GM12878 (cell line): ENCODE data around the gene RASD1. TPM values are rescaled to one million over a fixed set of nuclear protein-coding genes. Genes with fewer than 3 reads are reported as not detected.
A peak's percentile ranks its signal among the peaks of the same experiment; 100 is the strongest.

Source experiments
- ATAC-seq: fragments of 200-7000 bp; cut with Tn5 transposase; 3 replicates; pipeline ENCODE4 v1.9.1; 2020; ENCODE audit warnings: mild to moderate bottlenecking, moderate library complexity
- BruUV-seq: library from RNA; stranded (reverse); fragments of 400-500 nt; replicated peaks from 2 replicates; lab custom pipeline; 2021; lab: Mats Ljungman, UMichigan
- CTCF ChIA-PET: fragments of 300-600 bp; sonication (Branson Sonifier 250); formaldehyde crosslinking; extraction: SDS; loops from one replicate; lab custom pipeline; 2021; ENCODE audit warnings: inconsistent platforms; lab: Yijun Ruan, JAX
- POLR2A ChIA-PET: fragments of 350-600 bp; formaldehyde crosslinking; extraction: SDS; loops from one replicate; lab custom pipeline; 2021; ENCODE audit warnings: inconsistent platforms; lab: Charles Lee
- RAD21 ChIA-PET: fragments of 300-600 bp; sonication (Branson Sonifier 250); formaldehyde crosslinking; loops from one replicate; lab custom pipeline; 2023; ENCODE audit warnings: antibody characterized with exemption; ENCODE audit not compliant: unreplicated experiment; lab: Charles Lee
- SMC1A ChIA-PET: fragments of 300-600 bp; sonication (Branson Sonifier 250); formaldehyde crosslinking; loops from one replicate; lab custom pipeline; 2023; ENCODE audit not compliant: unreplicated experiment, uncharacterized antibody; lab: Charles Lee
- DNase-seq: peaks from one replicate; pipeline ENCODE4 v3.0.0-alpha.2; 2011; ENCODE audit warnings: low read depth, low spot score
- FAIRE-seq: peaks from 3 replicates; lab custom pipeline; 2011; peaks lifted over from hg19 to GRCh38; lab: Jason Lieb, UNC
- H2AFZ ChIP-seq: 2 replicates; pipeline ENCODE4 v1.6.0; 2011; ENCODE audit warnings: low read depth, low read length, control low read depth; ENCODE audit not compliant: control insufficient read depth
- H3K27ac ChIP-seq: 2 replicates; pipeline ENCODE4 v1.5.1; 2011; ENCODE audit warnings: control low read depth; ENCODE audit not compliant: control insufficient read depth, insufficient read depth
- H3K27me3 ChIP-seq, 2 experiments: replicated peaks in 1 of 2; 2 replicates each; pipeline versions ENCODE4 v1.6.0 to v1.6.1; 2011; ENCODE audit warnings: low read length in 1 of 2; ENCODE audit not compliant: control insufficient read depth in 2 of 2, insufficient read depth in 2 of 2
- H3K36me3 ChIP-seq, 2 experiments: 2 replicates each; pipeline ENCODE4 v1.5.1; 2011; ENCODE audit warnings: low read length in 1 of 2; ENCODE audit not compliant: control insufficient read depth in 2 of 2, insufficient read depth in 2 of 2
- H3K4me1 ChIP-seq: 2 replicates; pipeline ENCODE4 v1.6.1; 2011; ENCODE audit warnings: mild to moderate bottlenecking, low read length, moderate library complexity, mixed read lengths; ENCODE audit not compliant: control insufficient read depth, insufficient read depth
- H3K4me2 ChIP-seq: 2 replicates; pipeline ENCODE4 v1.6.0; 2011; ENCODE audit warnings: control low read depth; ENCODE audit not compliant: control insufficient read depth, insufficient read depth
- H3K4me3 ChIP-seq: fragments of 200-600 bp; sonication (generic); 2 replicates; pipeline ENCODE4 v1.5.1; 2016
- H3K79me2 ChIP-seq: 2 replicates; pipeline ENCODE4 v1.6.0; 2011; ENCODE audit warnings: low read length; ENCODE audit not compliant: control insufficient read depth, insufficient read depth
- H3K9ac ChIP-seq: 2 replicates; pipeline ENCODE4 v1.8.0; 2011; ENCODE audit warnings: low read length, control low read depth, mixed read lengths; ENCODE audit not compliant: control insufficient read depth, insufficient read depth
- H3K9me3 ChIP-seq: replicated peaks from 3 replicates; pipeline ENCODE4 v1.5.1; 2011; ENCODE audit warnings: mild to moderate bottlenecking, low read length; ENCODE audit not compliant: control insufficient read depth, insufficient read depth
- H4K20me1 ChIP-seq: 2 replicates; pipeline ENCODE4 v1.6.0; 2011; ENCODE audit not compliant: control insufficient read depth, insufficient read depth
- CHD1 ChIP-seq: IDR thresholded peaks from 2 replicates; pipeline ENCODE4 v1.6.1; 2012; ENCODE audit warnings: low read depth, low read length, improper control_type of control experiment
- FOXK2 ChIP-seq: fragments of 450-650 bp; IDR thresholded peaks from 2 replicates; pipeline ENCODE4 v1.6.1; 2017; ENCODE audit warnings: mild to moderate bottlenecking, moderate library complexity
- HDAC6 ChIP-seq: fragments of 200-600 bp; sonication (generic); IDR thresholded peaks from one replicate; pipeline ENCODE4 v1.8.0; 2017; ENCODE audit warnings: antibody characterized with exemption; ENCODE audit not compliant: unreplicated experiment
- MXI1 ChIP-seq: fragments of 150-350 bp; IDR thresholded peaks from 2 replicates; pipeline ENCODE4 v1.6.1; 2011; ENCODE audit warnings: low read depth, mild to moderate bottlenecking, inconsistent platforms, low read length, improper control_type of control experiment
- NFYA ChIP-seq: IDR thresholded peaks from 2 replicates; pipeline ENCODE4 v1.6.1; 2011; ENCODE audit warnings: low read depth, mild to moderate bottlenecking, low read length, improper control_type of control experiment, borderline replicate concordance
- RBBP5 ChIP-seq: fragments of 200-600 bp; sonication (generic); conservative IDR thresholded peaks from 2 replicates; pipeline ENCODE4 v1.6.1; 2016
- TCF7 ChIP-seq: IDR thresholded peaks from 2 replicates; pipeline ENCODE4 v1.6.1; 2014; ENCODE audit warnings: antibody characterized with exemption, borderline replicate concordance
- WRNIP1 ChIP-seq: IDR thresholded peaks from 2 replicates; pipeline ENCODE4 v1.6.1; 2011; ENCODE audit warnings: low read depth, low read length, improper control_type of control experiment, borderline replicate concordance
- ZNF274 ChIP-seq: IDR thresholded peaks from one replicate; pipeline ENCODE4 v1.8.0; 2011; ENCODE audit not compliant: insufficient read length, insufficient read depth
- ZSCAN29 ChIP-seq: fragments of 450-650 bp; IDR thresholded peaks from 2 replicates; pipeline ENCODE4 v1.6.1; 2017; ENCODE audit warnings: mild to moderate bottlenecking, moderate library complexity
- WGBS: methylation state at CpG from one replicate; pipeline ENCODE4 v1.1.6; 2016; ENCODE audit warnings: low lambda C conversion rate; ENCODE audit not compliant: insufficient replicate concordance, insufficient coverage; ENCODE audit errors: missing lambda C conversion rate; 5-methylcytosine and 5-hydroxymethylcytosine counted together
- in situ Hi-C: fragments of 300-500 bp; cut with MboI; formaldehyde crosslinking; loops from 9 replicates; pipeline ENCODE4 v1.14.3; 2018; ENCODE audit warnings: mixed read lengths
- intact Hi-C: fragments of 100-400 bp; cut with micrococcal nuclease; formaldehyde crosslinking; loops from one replicate; pipeline ENCODE4 v1.14.2; 2022; ENCODE audit not compliant: unreplicated experiment
- polyA plus RNA-seq, 11 experiments: library from polyadenylated mRNA; depleted of rRNA in 4 of 11; unstranded in 6 of 11; stranded (reverse) in 5 of 11; fragments of >200 nt; fragmentation: Nextera tagmentation in 4 of 11; fragmentation: Illumina TruSeq in 1 of 11; extraction: Ambion mirVana in 4 of 11; extraction: Trizol in 1 of 11; gene quantifications; 1 replicate in 1 of 11; 2 replicates in 10 of 11; pipeline versions ENCODE4 v1.2.1 to v1.2.3, GENCODE V29; 2011 to 2016; ENCODE audit warnings: inconsistent platforms in 2 of 11, missing spikeins in 2 of 11, low read depth in 1 of 11
- total RNA-seq, 4 experiments: library from RNA; depleted of rRNA in 3 of 4; stranded (reverse); fragments of >200 nt in 3 of 4; fragmentation: Illumina TruSeq in 1 of 4; extraction: Trizol in 1 of 4; gene quantifications; 2 replicates each; pipeline versions ENCODE4 v1.2.1 to v1.2.3, GENCODE V29; 2013 to 2021
- TF ChIP-seq, protein P1 (sequence below): fragments of 450-650 bp; IDR thresholded peaks from 2 replicates; pipeline ENCODE4 v1.6.1; 2017; ENCODE audit warnings: mild to moderate bottlenecking, moderate library complexity
- TF ChIP-seq, protein P2 (sequence below): fragments of 450-650 bp; conservative IDR thresholded peaks from 2 replicates; pipeline ENCODE4 v1.6.1; 2017; ENCODE audit warnings: mild to moderate bottlenecking, moderate library complexity

Gene RASD1
- total and polyA plus RNA-seq, 10 of the 15 experiments (the other 5 are each of a cell fraction or from before 2014, with no cell fraction given), result 0.14 to 0.33 TPM; not detected in 8

DNA sequence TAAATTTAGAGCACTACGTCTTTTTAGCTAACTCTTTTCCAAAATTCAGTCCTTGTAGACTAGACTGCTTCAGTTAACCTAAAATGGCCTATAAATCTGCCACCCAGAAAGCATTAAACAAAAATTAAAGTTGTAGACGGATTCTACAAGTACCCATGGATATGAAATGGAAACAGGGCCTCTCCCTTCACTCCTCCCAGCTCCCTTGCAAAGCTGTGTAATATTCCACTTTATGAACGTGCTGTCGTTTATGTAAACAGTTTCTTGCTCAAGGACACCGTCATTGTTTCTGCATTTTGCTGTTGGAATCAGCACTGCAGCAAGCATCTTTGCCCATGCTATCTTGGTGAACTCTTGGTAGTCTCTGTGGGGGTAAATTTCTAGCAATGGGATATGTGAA, 14.3 kb downstream of the RASD1 start (continued):
- no peak for TF ChIP-seq NFYA
- no peak for TF ChIP-seq TCF7
- no peak for TF ChIP-seq RBBP5
- no peak for TF ChIP-seq CHD1
- TF ChIP-seq ZNF274, result no peak

- DNase-seq, result no peak
- H3K9me3 ChIP-seq, result no peaks in the 10 kb centered on the region
- peaks cover 34% of the 10 kb centered on the region for H3K79me2 ChIP-seq
- H3K4me2 ChIP-seq, result peak overlapping the region; percentile 34; the same call in 1 of the 2 replicates
- ChIA-PET RAD21 (no interaction called here), CTCF (interaction anchor here (1.1 to 1.6 kb wide), 2 partner anchors 16 to 133 kb away, joined by 3 to 12 read pairs; partner anchors contain the start of gene RASD1), SMC1A (interaction anchor here (0.6 kb wide), 1 partner anchor 181 kb away, joined by 3 read pairs; no protein-coding TSS in a partner anchor), POLR2A (no interaction called here)
- no peak for TF ChIP-seq HDAC6
- no peak for TF ChIP-seq MXI1
- TF ChIP-seq, protein P1, sequence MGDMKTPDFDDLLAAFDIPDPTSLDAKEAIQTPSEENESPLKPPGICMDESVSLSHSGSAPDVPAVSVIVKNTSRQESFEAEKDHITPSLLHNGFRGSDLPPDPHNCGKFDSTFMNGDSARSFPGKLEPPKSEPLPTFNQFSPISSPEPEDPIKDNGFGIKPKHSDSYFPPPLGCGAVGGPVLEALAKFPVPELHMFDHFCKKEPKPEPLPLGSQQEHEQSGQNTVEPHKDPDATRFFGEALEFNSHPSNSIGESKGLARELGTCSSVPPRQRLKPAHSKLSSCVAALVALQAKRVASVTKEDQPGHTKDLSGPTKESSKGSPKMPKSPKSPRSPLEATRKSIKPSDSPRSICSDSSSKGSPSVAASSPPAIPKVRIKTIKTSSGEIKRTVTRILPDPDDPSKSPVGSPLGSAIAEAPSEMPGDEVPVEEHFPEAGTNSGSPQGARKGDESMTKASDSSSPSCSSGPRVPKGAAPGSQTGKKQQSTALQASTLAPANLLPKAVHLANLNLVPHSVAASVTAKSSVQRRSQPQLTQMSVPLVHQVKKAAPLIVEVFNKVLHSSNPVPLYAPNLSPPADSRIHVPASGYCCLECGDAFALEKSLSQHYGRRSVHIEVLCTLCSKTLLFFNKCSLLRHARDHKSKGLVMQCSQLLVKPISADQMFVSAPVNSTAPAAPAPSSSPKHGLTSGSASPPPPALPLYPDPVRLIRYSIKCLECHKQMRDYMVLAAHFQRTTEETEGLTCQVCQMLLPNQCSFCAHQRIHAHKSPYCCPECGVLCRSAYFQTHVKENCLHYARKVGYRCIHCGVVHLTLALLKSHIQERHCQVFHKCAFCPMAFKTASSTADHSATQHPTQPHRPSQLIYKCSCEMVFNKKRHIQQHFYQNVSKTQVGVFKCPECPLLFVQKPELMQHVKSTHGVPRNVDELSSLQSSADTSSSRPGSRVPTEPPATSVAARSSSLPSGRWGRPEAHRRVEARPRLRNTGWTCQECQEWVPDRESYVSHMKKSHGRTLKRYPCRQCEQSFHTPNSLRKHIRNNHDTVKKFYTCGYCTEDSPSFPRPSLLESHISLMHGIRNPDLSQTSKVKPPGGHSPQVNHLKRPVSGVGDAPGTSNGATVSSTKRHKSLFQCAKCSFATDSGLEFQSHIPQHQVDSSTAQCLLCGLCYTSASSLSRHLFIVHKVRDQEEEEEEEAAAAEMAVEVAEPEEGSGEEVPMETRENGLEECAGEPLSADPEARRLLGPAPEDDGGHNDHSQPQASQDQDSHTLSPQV, result no peak
- TF ChIP-seq WRNIP1, result no peak
- TF ChIP-seq FOXK2, result 0 out of 2 replicates have a peak, but pooled peaks have one; percentile 18
- TF ChIP-seq, protein P2, sequence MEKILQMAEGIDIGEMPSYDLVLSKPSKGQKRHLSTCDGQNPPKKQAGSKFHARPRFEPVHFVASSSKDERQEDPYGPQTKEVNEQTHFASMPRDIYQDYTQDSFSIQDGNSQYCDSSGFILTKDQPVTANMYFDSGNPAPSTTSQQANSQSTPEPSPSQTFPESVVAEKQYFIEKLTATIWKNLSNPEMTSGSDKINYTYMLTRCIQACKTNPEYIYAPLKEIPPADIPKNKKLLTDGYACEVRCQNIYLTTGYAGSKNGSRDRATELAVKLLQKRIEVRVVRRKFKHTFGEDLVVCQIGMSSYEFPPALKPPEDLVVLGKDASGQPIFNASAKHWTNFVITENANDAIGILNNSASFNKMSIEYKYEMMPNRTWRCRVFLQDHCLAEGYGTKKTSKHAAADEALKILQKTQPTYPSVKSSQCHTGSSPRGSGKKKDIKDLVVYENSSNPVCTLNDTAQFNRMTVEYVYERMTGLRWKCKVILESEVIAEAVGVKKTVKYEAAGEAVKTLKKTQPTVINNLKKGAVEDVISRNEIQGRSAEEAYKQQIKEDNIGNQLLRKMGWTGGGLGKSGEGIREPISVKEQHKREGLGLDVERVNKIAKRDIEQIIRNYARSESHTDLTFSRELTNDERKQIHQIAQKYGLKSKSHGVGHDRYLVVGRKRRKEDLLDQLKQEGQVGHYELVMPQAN, result no peak
- no peak for TF ChIP-seq ZSCAN29
- no peak for FAIRE-seq
- in situ Hi-C loops (no loop called here), intact Hi-C loops (no loop called here)
- H3K4me3 ChIP-seq, result no peak overlapping the region
- H3K36me3 ChIP-seq, result peaks cover 3 to 4% of the 10 kb centered on the region in 2 experiments
- no TSS peak for BruUV-seq
- no peak overlapping the region for H2AFZ ChIP-seq
- no peak for ATAC-seq
- H4K20me1 ChIP-seq, result no peaks in the 10 kb centered on the region
- no peak overlapping the region for H3K27ac ChIP-seq
- H3K9ac ChIP-seq, result no peak overlapping the region
- H3K27me3 ChIP-seq, result no peaks in the 10 kb centered on the region
- 55% methylated on average over 6 of the region's 6 CpGs for WGBS
- no peaks in the 10 kb centered on the region; the same call in 1 of the 2 replicates for H3K4me1 ChIP-seq
Observed at GRCh38 chr17:17480593-17481148, 15.5 kb downstream of the RASD1 start.
